Stimulated activated memory B cell treated with anti-CD40 and anti-IgM and Interleukin-4, amounts not matched to agents 10 μg/mL and 1 μg/mL and 100 μg/mL, for 72 hours (primary cell): ENCODE data around the gene SERPINB3.
"Not testable (repeated sequence)": the region's sequence is repeated elsewhere in the genome, so short reads cannot be mapped to it uniquely, and the experiment has no call there.

ENCODE experiments used
- ATAC-seq: fragments of 150-1000 bp; cut with Tn5 transposase; 2 replicates; pipeline ENCODE4 v1.10.0; 2021
- H3K27ac Mint-ChIP-seq: one replicate; pipeline ENCODE4 v1.8.0; 2022; ENCODE audit warnings: mild to moderate bottlenecking, mixed read lengths
- H3K27me3 Mint-ChIP-seq: one replicate; pipeline ENCODE4 v1.8.0; 2022; ENCODE audit warnings: mixed read lengths
- H3K36me3 Mint-ChIP-seq: one replicate; pipeline ENCODE4 v1.8.0; 2022; ENCODE audit warnings: mixed read lengths
- H3K4me1 Mint-ChIP-seq: one replicate; pipeline ENCODE4 v1.8.0; 2022; ENCODE audit warnings: mixed read lengths
- H3K4me3 Mint-ChIP-seq: one replicate; pipeline ENCODE4 v1.8.0; 2022; ENCODE audit warnings: mild to moderate bottlenecking, moderate library complexity, mixed read lengths
- H3K9me3 Mint-ChIP-seq: one replicate; pipeline ENCODE4 v1.8.0; 2022; ENCODE audit warnings: mixed read lengths

SERPINB3 gene

GRCh38 chr18:63677500-63678225 lies 16.0 kb upstream of the SERPINB3 start:
- Mint-ChIP-seq H3K36me3 (no peaks in the 10 kb centered on the region), H3K9me3 (peaks cover 3% of the 10 kb centered on the region), H3K27ac (no peak overlapping the region), H3K27me3 (peaks cover 2% of the 10 kb centered on the region), H3K4me1 (no peaks in the 10 kb centered on the region), H3K4me3 (no peak overlapping the region)
- no peak for ATAC-seq

GRCh38 chr18:63676526-63677323 lies 15.0 kb upstream of the SERPINB3 start:
- ATAC-seq, result no peak

GRCh38 chr18:63664571-63664970 lies 2.9 kb upstream of the SERPINB3 start:
- no peak for ATAC-seq
- Mint-ChIP-seq H3K27ac (no peak overlapping the region), H3K36me3 (no peaks in the 10 kb centered on the region), H3K27me3 (no peaks in the 10 kb centered on the region), H3K4me3 (no peak overlapping the region), H3K9me3 (peaks cover 13% of the 10 kb centered on the region), H3K4me1 (no peaks in the 10 kb centered on the region)

More at GRCh38 chr18:63676526-63677323, 15.0 kb upstream of the SERPINB3 start:
- Mint-ChIP-seq H3K4me3 (no peak overlapping the region), H3K4me1 (no peaks in the 10 kb centered on the region), H3K27me3 (no peaks in the 10 kb centered on the region), H3K36me3 (no peaks in the 10 kb centered on the region), H3K27ac (no peak overlapping the region), H3K9me3 (peaks cover 3% of the 10 kb centered on the region)

GRCh38 chr18:63658920-63659319 lies 2.8 kb downstream of the SERPINB3 start:
- H3K36me3 Mint-ChIP-seq, H3K4me1 Mint-ChIP-seq, H3K9me3 Mint-ChIP-seq, H3K27ac Mint-ChIP-seq, H3K27me3 Mint-ChIP-seq, H3K4me3 Mint-ChIP-seq, ATAC-seq: not testable (repeated sequence)

DNA sequence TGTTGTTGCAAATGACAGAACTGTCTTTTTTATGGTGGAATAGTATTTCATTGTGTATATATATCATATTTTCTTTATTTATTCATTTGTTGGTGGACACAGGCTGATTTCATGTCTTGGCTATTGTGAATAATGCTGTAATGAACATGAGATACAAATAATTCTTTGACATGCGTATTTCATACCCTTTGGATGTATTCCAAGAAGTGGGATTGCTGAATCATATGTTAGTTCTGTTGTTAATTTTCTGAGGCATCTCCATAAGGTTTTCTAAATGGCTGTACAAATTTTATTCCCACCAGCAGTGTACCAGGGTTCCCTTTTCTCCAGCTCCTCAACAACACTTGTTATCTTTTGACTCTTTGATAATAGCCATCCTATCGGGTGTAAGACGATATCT lies 11.4 kb downstream of the SERPINB3 start:
- H3K4me3 Mint-ChIP-seq, H3K27ac Mint-ChIP-seq, ATAC-seq, H3K4me1 Mint-ChIP-seq, H3K36me3 Mint-ChIP-seq, H3K9me3 Mint-ChIP-seq: not testable (repeated sequence)
- peaks cover 19% of the 10 kb centered on the region for H3K27me3 Mint-ChIP-seq

DNA sequence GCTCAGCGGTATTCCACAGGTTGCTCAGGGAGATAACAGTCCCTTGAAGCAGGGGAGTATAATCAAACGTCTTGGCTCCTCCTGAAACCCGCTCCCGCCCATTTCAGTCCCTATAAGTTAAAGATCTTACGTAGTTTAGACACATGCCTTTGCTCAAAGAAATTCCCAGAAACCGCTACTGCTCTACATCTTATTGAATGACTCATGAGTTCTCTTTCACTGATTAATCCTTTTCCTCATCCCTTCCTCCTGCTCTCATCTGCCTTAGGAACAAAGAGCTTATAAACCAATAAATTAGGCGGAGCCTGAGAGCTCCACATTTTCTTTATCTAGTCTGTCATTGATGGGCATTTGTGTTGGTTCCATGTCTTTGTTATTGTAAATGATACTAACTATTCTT lies 13.5 kb downstream of the SERPINB3 start:
- Mint-ChIP-seq H3K4me1 (no peaks in the 10 kb centered on the region), H3K9me3 (no peaks in the 10 kb centered on the region), H3K4me3 (no peak overlapping the region), H3K27me3 (peaks cover 19% of the 10 kb centered on the region), H3K27ac (no peak overlapping the region), H3K36me3 (no peaks in the 10 kb centered on the region)
- ATAC-seq, result no peak

GRCh38 chr18:63646936-63647335 lies 14.8 kb downstream of the SERPINB3 start:
- no peak overlapping the region for H3K4me3 Mint-ChIP-seq
- no peaks in the 10 kb centered on the region for H3K4me1 Mint-ChIP-seq

GRCh38 chr18:63644694-63645093 lies 17.0 kb downstream of the SERPINB3 start:
- H3K27me3 Mint-ChIP-seq, result peaks cover 19% of the 10 kb centered on the region
- not testable (repeated sequence) for H3K27ac Mint-ChIP-seq, H3K4me3 Mint-ChIP-seq, H3K4me1 Mint-ChIP-seq, H3K36me3 Mint-ChIP-seq, H3K9me3 Mint-ChIP-seq, ATAC-seq

More at GRCh38 chr18:63646936-63647335, 14.8 kb downstream of the SERPINB3 start:
- no peak for ATAC-seq
- no peaks in the 10 kb centered on the region for H3K36me3 Mint-ChIP-seq
- H3K9me3 Mint-ChIP-seq, result no peaks in the 10 kb centered on the region
- H3K27ac Mint-ChIP-seq, result no peak overlapping the region
- peaks cover 19% of the 10 kb centered on the region for H3K27me3 Mint-ChIP-seq

GRCh38 chr18:63644142-63644541 lies 17.6 kb downstream of the SERPINB3 start, which contains the start of gene SERPINB4:
Gene SERPINB4 (minus strand): TSS chr18:63644256. CDS start chr18:63643577, 679 bp downstream.
- not testable (repeated sequence) for H3K36me3 Mint-ChIP-seq, H3K9me3 Mint-ChIP-seq, H3K4me1 Mint-ChIP-seq, H3K27ac Mint-ChIP-seq, ATAC-seq, H3K4me3 Mint-ChIP-seq
- peaks cover 19% of the 10 kb centered on the region for H3K27me3 Mint-ChIP-seq

DNA sequence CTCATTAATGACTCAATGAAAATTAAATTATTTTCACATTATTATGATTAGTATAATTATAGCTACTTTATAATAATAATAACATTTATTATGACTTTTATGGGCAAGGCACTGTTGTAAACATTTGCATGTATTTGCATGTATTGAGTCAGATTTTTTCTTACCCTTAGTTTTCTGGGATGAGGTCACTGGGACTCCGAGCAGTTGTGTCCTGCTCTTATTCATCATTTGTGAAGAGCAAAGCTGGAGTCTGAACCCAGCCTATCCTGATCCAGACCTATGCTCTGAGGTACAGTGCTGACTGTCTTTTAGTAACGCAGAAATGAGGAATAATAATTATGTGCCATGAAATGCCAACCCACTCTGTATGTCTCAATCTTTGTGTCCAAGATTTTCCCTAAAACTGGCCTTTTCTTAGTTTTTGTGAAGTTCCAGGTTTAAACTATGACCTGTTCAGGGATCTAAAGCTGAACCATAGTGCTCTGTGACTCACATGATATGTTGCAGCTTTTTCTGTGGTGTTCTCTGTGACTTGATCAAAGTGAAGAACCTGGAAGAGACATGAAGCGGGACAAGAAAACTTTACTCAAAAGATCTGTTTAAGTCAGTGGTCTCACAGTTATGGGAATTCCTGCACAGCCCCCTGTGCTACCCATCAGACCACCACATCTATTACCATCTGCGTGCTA lies 18.9 kb downstream of the SERPINB3 start:
- H3K27me3 Mint-ChIP-seq, H3K4me3 Mint-ChIP-seq, H3K9me3 Mint-ChIP-seq, H3K27ac Mint-ChIP-seq, ATAC-seq, H3K4me1 Mint-ChIP-seq, H3K36me3 Mint-ChIP-seq: not testable (repeated sequence)

GRCh38 chr18:63641157-63641680 lies 20.5 kb downstream of the SERPINB3 start:
- ATAC-seq, H3K36me3 Mint-ChIP-seq, H3K4me3 Mint-ChIP-seq, H3K4me1 Mint-ChIP-seq, H3K27me3 Mint-ChIP-seq, H3K27ac Mint-ChIP-seq, H3K9me3 Mint-ChIP-seq: not testable (repeated sequence)

DNA sequence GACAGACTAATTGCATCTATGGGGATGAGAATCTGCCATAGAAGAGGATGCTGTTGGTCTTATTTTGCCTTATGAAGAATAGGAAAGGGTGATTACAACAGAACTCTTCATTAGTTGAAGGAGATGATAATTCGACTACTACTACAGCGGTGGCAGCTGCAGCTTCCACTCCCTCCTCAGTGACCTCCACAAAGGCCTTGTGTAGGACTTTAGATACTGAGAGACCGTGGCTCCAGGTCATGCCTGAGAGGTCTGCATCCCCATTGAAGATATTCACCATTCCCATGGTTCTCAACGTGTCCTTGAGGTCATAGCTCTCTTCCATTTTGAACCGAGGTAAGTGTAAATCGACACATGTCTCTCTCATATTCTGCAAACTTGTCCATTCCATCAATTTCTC lies 24.0 kb downstream of the SERPINB3 start:
- Mint-ChIP-seq H3K9me3 (no peaks in the 10 kb centered on the region), H3K27ac (no peak overlapping the region), H3K4me1 (no peaks in the 10 kb centered on the region), H3K27me3 (no peaks in the 10 kb centered on the region), H3K36me3 (no peaks in the 10 kb centered on the region), H3K4me3 (no peak overlapping the region)
- no peak for ATAC-seq

GRCh38 chr18:63627819-63628218 lies 33.9 kb downstream of the SERPINB3 start:
- Mint-ChIP-seq H3K9me3 (peaks cover 36% of the 10 kb centered on the region), H3K27ac (no peak overlapping the region), H3K4me3 (no peak overlapping the region), H3K27me3 (no peaks in the 10 kb centered on the region), H3K36me3 (peaks cover 6% of the 10 kb centered on the region), H3K4me1 (no peaks in the 10 kb centered on the region)
- ATAC-seq, result no peak

GRCh38 chr18:63626431-63626830 lies 35.3 kb downstream of the SERPINB3 start:
- no peak for ATAC-seq
- Mint-ChIP-seq H3K4me1 (no peaks in the 10 kb centered on the region), H3K9me3 (peaks cover 32% of the 10 kb centered on the region), H3K27me3 (no peaks in the 10 kb centered on the region), H3K27ac (no peak overlapping the region), H3K4me3 (no peak overlapping the region), H3K36me3 (peaks cover 6% of the 10 kb centered on the region)

DNA sequence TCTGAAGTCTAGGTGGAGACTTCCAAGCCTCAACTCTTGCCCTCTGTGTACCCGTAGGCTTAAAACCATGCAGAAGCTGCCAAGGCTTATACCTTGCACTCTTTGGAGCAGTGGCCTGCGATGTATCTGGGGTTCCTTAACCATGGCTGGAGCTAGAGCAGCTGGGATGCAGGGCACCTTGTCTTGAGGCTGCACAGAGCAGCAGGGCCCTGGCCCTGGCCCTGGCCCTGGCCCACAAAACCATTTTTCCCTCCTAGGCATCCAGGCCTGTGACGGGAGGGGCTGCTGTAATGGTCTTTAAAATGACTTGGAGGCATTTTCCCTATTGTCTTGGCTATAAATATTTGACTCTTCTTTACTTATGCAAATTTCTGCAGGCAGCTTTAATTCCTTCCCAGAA lies 36.8 kb downstream of the SERPINB3 start:
- ATAC-seq, result no peak
- Mint-ChIP-seq H3K36me3 (peaks cover 6% of the 10 kb centered on the region), H3K27me3 (no peaks in the 10 kb centered on the region), H3K9me3 (peaks cover 24% of the 10 kb centered on the region), H3K4me3 (no peak overlapping the region), H3K27ac (no peak overlapping the region), H3K4me1 (no peaks in the 10 kb centered on the region)
